HG03064 (cell line): ENCODE results near the gene KCNJ1.

Source experiments
- ATAC-seq: cut with Tn5 transposase; IDR thresholded peaks from one replicate; pipeline ENCODE4 v1.9.1; 2021; ENCODE audit warnings: low read depth; ENCODE audit not compliant: unreplicated experiment

KCNJ1 gene

DNA sequence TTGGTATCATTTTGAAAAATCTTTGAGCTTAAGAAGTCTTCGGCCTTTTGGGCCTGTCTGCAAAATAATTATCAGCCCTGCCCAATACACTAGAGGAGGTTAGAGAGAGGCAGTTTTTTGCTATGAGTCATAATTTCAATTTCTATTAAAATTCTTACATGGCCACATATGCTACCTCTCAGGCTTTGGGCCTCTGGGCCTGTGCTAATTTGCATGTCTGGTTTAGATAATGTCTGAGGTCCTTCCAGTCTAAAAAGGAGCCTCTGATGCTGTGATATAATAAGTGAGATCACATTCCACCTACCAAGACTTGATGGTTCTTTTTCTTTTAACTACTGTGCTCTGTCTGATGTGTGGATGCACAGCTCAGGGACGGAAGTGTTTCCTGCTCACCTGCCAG lies 70.8 kb downstream of the KCNJ1 start:
- ATAC-seq = peak; percentile 98

DNA sequence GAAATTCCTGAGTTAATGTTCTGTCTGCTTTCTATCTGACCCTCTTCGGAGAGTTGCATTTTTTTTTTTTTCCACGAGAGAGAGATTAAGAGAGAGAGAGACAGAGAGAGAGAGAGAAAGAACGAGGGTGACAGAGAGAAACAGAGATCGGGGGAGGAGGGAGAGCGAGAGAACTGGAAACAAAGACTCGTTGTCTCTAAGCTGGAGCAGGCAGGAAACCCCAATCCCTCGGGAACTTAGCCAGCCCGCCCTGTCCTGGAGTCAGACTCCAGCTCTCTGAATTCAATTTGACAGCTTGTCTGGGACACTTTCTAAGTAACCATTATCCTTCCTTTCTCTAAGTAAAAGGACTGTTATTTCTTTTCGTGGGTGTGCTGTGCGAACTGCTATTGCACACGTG lies 76.9 kb downstream of the KCNJ1 start:
- no peak for ATAC-seq

GRCh38 chr11:128789497-128790150 lies 77.5 kb downstream of the KCNJ1 start:
- no peak for ATAC-seq
